T-helper 9 cell (primary cell): Measurements from ENCODE around the gene UNC93B1.
"Not testable (repeated sequence)": the region's sequence is repeated elsewhere in the genome, so short reads cannot be mapped to it uniquely, and the experiment has no call there.

Source experiments
- DNase-seq: peaks from one replicate; pipeline ENCODE4 v3.0.0-alpha.2; 2020

UNC93B1 gene

DNA sequence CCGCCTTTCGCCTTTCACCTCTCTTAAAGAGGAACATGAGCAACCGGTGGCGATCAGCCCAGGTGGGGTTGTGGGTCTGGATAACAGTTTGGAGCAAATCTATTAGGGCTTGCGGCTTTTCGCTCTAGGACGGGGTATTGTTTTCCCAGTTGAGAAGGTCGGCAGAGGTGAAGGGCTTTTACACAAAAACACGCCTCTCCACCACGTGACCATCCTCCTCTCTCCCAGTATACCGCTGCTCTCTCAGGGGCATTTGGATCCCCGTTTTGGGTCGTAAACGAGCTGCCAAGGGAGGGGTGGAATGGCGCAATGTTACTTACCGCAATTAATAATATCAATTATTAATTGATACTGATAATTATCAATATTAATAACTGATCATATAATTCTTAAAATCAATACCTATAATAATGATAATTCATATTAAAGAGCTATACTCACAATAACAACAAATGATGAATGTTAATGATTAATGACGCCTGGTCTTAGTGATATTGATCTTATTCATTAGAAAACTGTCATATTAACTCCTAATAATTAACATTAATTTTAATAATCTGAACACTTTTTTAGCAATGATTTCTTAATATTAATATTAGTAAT lies 21.5 kb downstream of the UNC93B1 start:
- DNase-seq = not testable (repeated sequence)

- not testable (repeated sequence) for DNase-seq
Observed at GRCh38 chr11:67981226-67981625, 22.7 kb downstream of the UNC93B1 start.

DNA sequence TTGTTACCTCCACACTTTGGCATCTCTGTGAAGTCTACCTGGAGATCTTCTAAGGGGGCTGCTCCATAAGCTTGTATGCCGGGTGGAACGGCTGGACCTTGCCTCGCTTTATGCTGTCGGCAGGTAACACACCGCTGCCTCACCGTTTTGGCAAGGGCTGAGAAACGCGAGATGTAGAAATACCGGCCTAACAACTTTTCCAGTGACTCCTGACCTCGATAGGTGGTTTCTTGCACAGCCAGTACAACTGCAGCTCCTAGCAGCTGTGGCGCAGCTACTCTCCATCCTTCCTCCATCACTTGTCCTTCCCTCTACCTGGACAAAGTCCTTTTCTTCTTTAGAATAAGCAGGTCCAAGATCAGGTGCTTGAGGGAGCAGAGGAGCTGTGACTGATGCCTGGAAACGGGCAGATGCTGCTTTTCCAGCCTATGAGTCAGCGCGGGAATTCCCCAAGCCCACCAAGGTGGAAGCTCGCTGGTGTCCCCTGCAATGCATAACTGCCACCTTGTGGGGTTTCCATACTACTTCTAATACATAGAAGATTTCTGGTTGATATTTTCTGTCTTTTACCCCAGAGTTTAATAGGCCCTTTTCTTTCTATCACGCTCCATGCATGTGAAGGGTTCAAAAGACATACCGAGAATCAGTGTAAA lies 25.0 kb downstream of the UNC93B1 start:
- not testable (repeated sequence) for DNase-seq

DNA sequence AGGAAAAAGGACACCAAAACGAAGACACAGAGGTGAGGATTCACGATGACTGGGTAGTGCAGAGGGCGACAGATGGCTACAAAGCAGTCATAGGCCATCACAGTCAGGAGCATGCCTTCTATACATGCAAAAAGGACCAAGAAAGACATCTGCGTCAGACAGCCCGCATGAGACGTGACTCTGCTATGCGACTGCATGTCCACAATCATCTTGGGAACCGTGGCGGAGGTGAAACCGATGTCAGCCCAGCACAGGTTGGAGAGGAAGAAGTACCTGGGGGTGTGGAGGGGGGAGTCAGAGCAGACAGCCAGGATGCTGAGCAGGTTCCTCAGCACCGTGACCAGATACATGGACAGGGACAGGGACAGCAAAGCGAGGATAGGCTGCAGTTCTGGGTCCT lies 29.2 kb downstream of the UNC93B1 start:
- not testable (repeated sequence) for DNase-seq

DNA sequence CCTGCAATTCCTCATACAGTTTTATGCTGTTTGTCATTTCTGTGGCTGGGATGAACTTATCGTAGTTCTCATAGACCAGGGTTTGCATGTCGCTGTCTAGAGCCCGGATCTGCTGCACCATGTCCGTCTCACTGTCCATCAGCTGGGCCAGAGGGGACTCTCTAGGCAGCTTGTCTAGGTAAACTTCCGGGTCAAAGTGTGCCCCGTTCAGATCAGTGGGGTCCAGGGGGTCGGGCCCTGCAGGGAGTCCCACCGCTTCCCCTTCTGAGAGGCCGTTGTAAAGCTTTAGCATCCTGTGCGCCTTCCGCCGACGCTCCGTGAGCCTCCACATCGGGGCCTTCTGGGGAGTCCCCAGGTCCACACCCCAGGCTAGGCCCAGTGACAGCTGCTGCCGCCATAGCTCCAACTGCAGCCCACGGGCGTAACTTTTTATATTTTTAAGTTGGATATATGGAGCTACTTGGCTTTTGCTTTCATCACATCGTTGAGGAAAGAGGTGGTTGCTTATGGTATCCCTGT lies 38.0 kb downstream of the UNC93B1 start:
- not testable (repeated sequence) for DNase-seq

DNA sequence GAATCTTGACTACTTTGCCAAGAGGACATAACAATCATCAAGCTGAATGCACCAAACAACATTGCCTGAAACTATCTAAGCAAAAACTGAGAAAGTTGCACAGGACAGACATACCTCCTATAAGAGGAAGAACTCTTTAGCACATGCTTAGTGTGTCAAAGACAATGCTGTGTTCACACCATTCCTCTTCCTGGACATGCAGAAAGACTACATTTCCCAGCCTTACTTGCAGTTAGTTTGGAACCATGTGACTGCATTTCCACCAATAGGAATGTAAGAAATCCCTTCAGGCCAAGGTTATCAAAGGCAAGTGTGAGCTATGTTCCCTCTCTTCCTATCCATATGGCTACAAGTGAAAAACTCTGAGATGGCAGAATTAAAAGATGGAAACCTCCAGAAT lies 39.2 kb downstream of the UNC93B1 start:
- not testable (repeated sequence) for DNase-seq

DNA sequence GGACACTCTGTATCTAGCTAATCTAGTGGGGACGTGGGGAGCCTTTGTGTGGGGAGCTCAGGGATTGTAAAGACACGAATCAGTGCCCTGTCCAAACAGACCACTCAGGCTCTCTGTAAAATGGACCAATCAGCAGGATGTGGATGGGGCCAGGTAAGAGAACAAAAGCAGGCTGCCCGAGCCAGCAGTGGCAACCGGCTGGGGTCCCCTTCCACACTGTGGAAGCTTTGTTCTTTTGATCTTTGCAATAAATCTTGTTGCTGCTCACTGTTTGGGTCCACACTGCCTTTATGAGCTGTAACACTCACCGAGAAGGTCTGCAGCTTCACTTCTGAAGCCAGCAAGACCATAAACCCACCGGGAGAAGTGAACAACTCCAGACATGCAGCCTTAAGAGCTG lies 40.0 kb downstream of the UNC93B1 start:
- not testable (repeated sequence) for DNase-seq

- DNase-seq = not testable (repeated sequence)
Observed at GRCh38 chr11:67963217-67963616, 40.7 kb downstream of the UNC93B1 start.

GRCh38 chr11:67956236-67956635 lies 47.7 kb downstream of the UNC93B1 start:
- DNase-seq = not testable (repeated sequence)

- DNase-seq = peak; percentile 81
Observed at GRCh38 chr11:67955461-67956007, 48.4 kb downstream of the UNC93B1 start.

DNA sequence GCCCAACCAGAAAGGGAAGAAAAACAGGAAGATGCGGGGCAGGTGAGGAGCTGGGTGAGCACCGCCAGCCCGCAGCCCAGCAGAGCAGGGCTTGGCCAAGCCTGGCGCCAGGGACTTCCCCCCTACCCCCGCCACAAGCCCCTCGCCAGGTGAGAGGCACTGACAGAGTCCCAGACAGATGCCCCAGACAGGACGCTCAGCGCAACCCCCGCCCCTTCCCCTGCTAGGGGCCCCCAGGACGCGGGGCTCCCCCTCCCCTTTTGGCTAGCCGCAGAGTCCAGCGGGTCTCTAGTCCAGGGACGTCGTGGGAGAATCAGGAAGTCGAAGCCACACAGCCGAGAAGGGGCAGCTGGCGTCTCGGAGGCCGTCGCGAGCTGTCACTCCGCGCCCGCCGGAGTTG lies 48.9 kb downstream of the UNC93B1 start:
- DNase-seq = peak; percentile 3

DNA sequence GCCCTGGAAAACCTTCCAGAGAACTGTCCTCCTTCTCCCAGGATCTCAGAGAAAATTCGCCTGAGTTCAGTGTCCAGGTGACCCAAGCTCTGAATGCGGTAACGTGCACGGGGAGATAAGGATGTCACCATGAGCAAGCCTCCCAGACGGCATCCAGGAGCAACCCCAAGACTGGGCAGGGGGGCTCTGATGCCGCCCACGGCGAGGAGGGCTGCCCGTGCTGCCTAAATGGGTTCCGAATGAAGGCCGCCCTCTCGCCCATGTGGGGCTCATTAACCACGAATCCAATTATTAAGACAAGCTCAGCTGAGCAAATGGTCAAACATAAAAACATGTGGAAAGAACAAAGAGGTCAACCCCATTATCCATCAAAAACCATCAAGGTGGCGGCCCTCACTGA lies 49.6 kb downstream of the UNC93B1 start:
- DNase-seq = not testable (repeated sequence)

DNA sequence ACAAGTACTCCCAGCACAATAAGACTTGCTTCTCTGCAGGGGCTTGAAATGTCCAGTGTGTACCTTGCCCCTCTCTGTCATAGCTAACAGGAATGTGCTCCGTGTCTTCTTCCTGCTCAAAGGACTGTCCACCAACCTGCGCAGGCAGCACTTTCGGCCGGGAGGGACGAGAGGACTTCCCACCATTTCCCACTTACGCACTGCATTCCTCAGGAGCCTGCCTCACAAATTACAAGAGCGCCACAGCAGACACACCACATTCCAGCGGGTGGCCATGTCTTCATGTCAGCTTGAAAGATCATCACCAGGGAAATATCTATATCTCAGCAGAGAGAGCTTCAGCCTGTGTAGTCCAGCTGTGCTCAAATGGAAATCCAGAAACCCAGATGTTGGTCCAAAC lies 53.2 kb downstream of the UNC93B1 start:
- DNase-seq = not testable (repeated sequence)

- DNase-seq = not testable (repeated sequence)
Observed at GRCh38 chr11:67947785-67948184, 56.1 kb downstream of the UNC93B1 start.

GRCh38 chr11:67946403-67946802 lies 57.5 kb downstream of the UNC93B1 start:
- not testable (repeated sequence) for DNase-seq

- not testable (repeated sequence) for DNase-seq
Observed at GRCh38 chr11:67943406-67943805, 60.5 kb downstream of the UNC93B1 start.
